Ishikawa (cell line): Measurements from ENCODE around the gene CACNA1D.

ENCODE experiments used
- CEBPB ChIP-seq: IDR thresholded peaks from 2 replicates; pipeline ENCODE4 v1.6.1; 2012
- CREB1 ChIP-seq: IDR thresholded peaks from 2 replicates; pipeline ENCODE4 v1.6.1; 2012; ENCODE audit warnings: low read depth
- EGR1 ChIP-seq: IDR thresholded peaks from 2 replicates; pipeline ENCODE4 v1.6.1; 2012
- EP300 ChIP-seq: IDR thresholded peaks from 2 replicates; pipeline ENCODE4 v1.6.1; 2012; ENCODE audit warnings: borderline replicate concordance
- FOXM1 ChIP-seq: IDR thresholded peaks from 2 replicates; pipeline ENCODE4 v1.6.1; 2012; ENCODE audit warnings: low read depth, borderline replicate concordance
- MAX ChIP-seq: IDR thresholded peaks from 2 replicates; pipeline ENCODE4 v1.6.1; 2012
- NFIC ChIP-seq: IDR thresholded peaks from 2 replicates; pipeline ENCODE4 v1.6.1; 2012
- RAD21 ChIP-seq: IDR thresholded peaks from 2 replicates; pipeline ENCODE4 v1.6.1; 2012; ENCODE audit warnings: low read depth
- REST ChIP-seq: IDR thresholded peaks from 2 replicates; pipeline ENCODE4 v1.6.1; 2012; ENCODE audit warnings: low read depth, mild to moderate bottlenecking
- TAF1 ChIP-seq: IDR thresholded peaks from 2 replicates; pipeline ENCODE4 v1.6.1; 2012; ENCODE audit warnings: low read depth, mild to moderate bottlenecking
- TCF12 ChIP-seq: IDR thresholded peaks from 2 replicates; pipeline ENCODE4 v1.6.1; 2012; ENCODE audit warnings: low read depth
- TEAD4 ChIP-seq: IDR thresholded peaks from 2 replicates; pipeline ENCODE4 v1.6.1; 2012
- USF1 ChIP-seq: IDR thresholded peaks from 2 replicates; pipeline ENCODE4 v1.6.1; 2012
- YY1 ChIP-seq: IDR thresholded peaks from 2 replicates; pipeline ENCODE4 v1.6.1; 2012; ENCODE audit warnings: low read depth
- ZBTB7A ChIP-seq: IDR thresholded peaks from 2 replicates; pipeline ENCODE4 v1.6.1; 2012; ENCODE audit warnings: low read depth

The CACNA1D gene

GRCh38 chr3:53833053-53833645, 338.7 kb downstream of the CACNA1D start:
- TF ChIP-seq YY1 (no peak), NFIC (no peak), TCF12 (no peak), TAF1 (no peak)

- TF ChIP-seq ZBTB7A (no peak), CREB1 (no peak), TCF12 (no peak), REST (no peak), EP300 (no peak), YY1 (no peak), USF1 (no peak)
These were observed 339.3 kb downstream of the CACNA1D start for GRCh38 chr3:53833700-53834099.

GRCh38 chr3:53834429-53835095, 340.2 kb downstream of the CACNA1D start:
- no peak for TF ChIP-seq YY1
- no peak for TF ChIP-seq MAX
- no peak for TF ChIP-seq FOXM1
- TF ChIP-seq EP300, result no peak
- TF ChIP-seq EGR1, result no peak
- TF ChIP-seq NFIC, result no peak
- TF ChIP-seq ZBTB7A, result no peak
- TF ChIP-seq TEAD4, result no peak
- no peak for TF ChIP-seq CREB1

- TF ChIP-seq NFIC, result no peak
- TF ChIP-seq REST, result no peak
- TF ChIP-seq USF1, result no peak
- no peak for TF ChIP-seq TCF12
- TF ChIP-seq CEBPB, result no peak
- no peak for TF ChIP-seq CREB1
- TF ChIP-seq MAX, result no peak
- no peak for TF ChIP-seq YY1
- no peak for TF ChIP-seq EP300
- TF ChIP-seq EGR1, result no peak
These were observed 340.8 kb downstream of the CACNA1D start for GRCh38 chr3:53835257-53835656.

GRCh38 chr3:53836084-53836872, 341.9 kb downstream of the CACNA1D start:
- TF ChIP-seq MAX, result no peak
- no peak for TF ChIP-seq YY1
- TF ChIP-seq USF1, result no peak
- TF ChIP-seq REST, result no peak
- TF ChIP-seq TEAD4, result no peak
- TF ChIP-seq CREB1, result no peak
- TF ChIP-seq TCF12, result no peak
- TF ChIP-seq CEBPB, result no peak
- no peak for TF ChIP-seq EP300
- TF ChIP-seq EGR1, result no peak
- no peak for TF ChIP-seq TAF1
- no peak for TF ChIP-seq FOXM1
- no peak for TF ChIP-seq RAD21
- TF ChIP-seq NFIC, result no peak
- TF ChIP-seq ZBTB7A, result no peak
